Cardiac muscle cell (in vitro differentiated cells and primary cell): ENCODE measurements around the gene HPRT1. TPM values are rescaled to one million over a fixed set of nuclear protein-coding genes. Genes with fewer than 3 reads are reported as not detected.
A peak's percentile ranks its signal among the peaks of the same experiment; 100 is the strongest.

Experiments
- DNase-seq, 2 donors: peaks; one replicate each; pipeline versions ENCODE4 v3.0.0 to v3.0.0-alpha.2; 2010 to 2017; ENCODE audit warnings: low read depth in 1 of 2, low spot score in 1 of 2
- H3K27ac ChIP-seq: fragments of 200-600 bp; sonication (generic); 2 replicates; pipeline ENCODE4 v1.5.1; 2016
- H3K27me3 ChIP-seq: fragments of 200-600 bp; sonication (generic); 2 replicates; pipeline ENCODE4 v1.6.0; 2016; ENCODE audit warnings: control low read depth
- H3K36me3 ChIP-seq: fragments of 200-600 bp; sonication (generic); 2 replicates; pipeline ENCODE4 v1.5.1; 2016; ENCODE audit warnings: control low read depth
- H3K4me1 ChIP-seq: fragments of 200-600 bp; sonication (generic); 2 replicates; pipeline ENCODE4 v1.8.1; 2017; ENCODE audit warnings: low read depth, mild to moderate bottlenecking, mixed run types
- H3K4me3 ChIP-seq: fragments of 200-600 bp; sonication (generic); 2 replicates; pipeline ENCODE4 v1.5.1; 2016; ENCODE audit warnings: mild to moderate bottlenecking
- H3K9me3 ChIP-seq: fragments of 200-600 bp; sonication (generic); 2 replicates; pipeline ENCODE4 v1.5.1; 2017; ENCODE audit warnings: low read depth, mild to moderate bottlenecking, control low read depth
- CTCF ChIP-seq: IDR thresholded peaks from 2 replicates; pipeline ENCODE4 v1.5.1; 2012; ENCODE audit warnings: low read depth, mild to moderate bottlenecking, low read length
- polyA plus RNA-seq: library from polyadenylated mRNA; unstranded; fragments of >200 nt; fragmentation: Nextera tagmentation; extraction: Ambion mirVana; gene quantifications from 2 replicates; pipeline ENCODE4 v1.2.1, GENCODE V29; 2016
- total RNA-seq: library from RNA; depleted of rRNA; stranded (reverse); fragments of >200 nt; gene quantifications from 2 replicates; pipeline ENCODE4 v1.2.3, GENCODE V29; 2016

HPRT1 gene
- total and polyA plus RNA-seq, 2 experiments from 2014 or later = 7.0 to 73.9 TPM

GRCh38 chrX:134476284-134476683 is 16.3 kb downstream of the HPRT1 start:
- TF ChIP-seq CTCF = no peak
- H3K27ac ChIP-seq = no peak overlapping the region
- H3K9me3 ChIP-seq = no peaks in the 10 kb centered on the region
- H3K4me1 ChIP-seq = no peaks in the 10 kb centered on the region
- no peak for DNase-seq
- no peaks in the 10 kb centered on the region for H3K27me3 ChIP-seq
- no peak overlapping the region for H3K4me3 ChIP-seq
- H3K36me3 ChIP-seq = peaks cover 34% of the 10 kb centered on the region

DNA sequence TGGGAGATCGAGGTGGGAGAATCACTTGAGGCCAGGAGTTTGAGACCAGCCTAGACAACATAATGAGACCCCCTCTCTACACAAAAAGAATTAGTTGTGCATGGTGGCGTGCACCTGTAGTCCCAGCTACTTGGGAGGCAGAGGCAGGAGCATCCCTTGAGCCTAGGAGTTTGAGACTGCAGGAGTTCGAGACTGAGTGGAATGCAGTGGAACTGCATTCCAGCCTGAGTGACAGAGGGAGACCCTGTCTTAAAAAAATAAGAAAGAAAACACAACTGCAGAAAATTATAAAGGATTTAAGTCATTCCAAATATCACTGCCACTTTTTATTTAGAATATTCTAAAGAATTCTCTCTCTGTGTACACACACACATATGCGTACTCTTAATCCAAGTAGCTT is 18.4 kb downstream of the HPRT1 start:
- Histone ChIP-seq H3K27me3 (no peaks in the 10 kb centered on the region), H3K9me3 (no peaks in the 10 kb centered on the region), H3K4me3 (no peak overlapping the region), H3K4me1 (no peaks in the 10 kb centered on the region), H3K27ac (no peak overlapping the region), H3K36me3 (peaks cover 34% of the 10 kb centered on the region)
- DNase-seq = no peak
- TF ChIP-seq CTCF = no peak

GRCh38 chrX:134480061-134480460 is 20.1 kb downstream of the HPRT1 start:
- no peaks in the 10 kb centered on the region for H3K9me3 ChIP-seq
- TF ChIP-seq CTCF = no peak
- no peaks in the 10 kb centered on the region for H3K4me1 ChIP-seq
- peaks cover 29% of the 10 kb centered on the region for H3K36me3 ChIP-seq
- no peak overlapping the region for H3K27ac ChIP-seq
- peak in 1 of 2 donors; percentile 28 for DNase-seq
- no peak overlapping the region for H3K4me3 ChIP-seq
- no peaks in the 10 kb centered on the region for H3K27me3 ChIP-seq

- TF ChIP-seq CTCF = no peak
- no peaks in the 10 kb centered on the region for H3K4me1 ChIP-seq
- peaks cover 19% of the 10 kb centered on the region for H3K36me3 ChIP-seq
- no peaks in the 10 kb centered on the region for H3K9me3 ChIP-seq
- no peaks in the 10 kb centered on the region for H3K27me3 ChIP-seq
- no peak for DNase-seq
- no peak overlapping the region for H3K4me3 ChIP-seq
- no peak overlapping the region for H3K27ac ChIP-seq
Measured at GRCh38 chrX:134481339-134481738, 21.4 kb downstream of the HPRT1 start.

GRCh38 chrX:134482371-134482770 is 22.4 kb downstream of the HPRT1 start:
- Histone ChIP-seq H3K9me3 (no peaks in the 10 kb centered on the region), H3K27me3 (no peaks in the 10 kb centered on the region), H3K4me3 (no peak overlapping the region), H3K27ac (no peak overlapping the region), H3K4me1 (peaks cover 4% of the 10 kb centered on the region), H3K36me3 (peaks cover 15% of the 10 kb centered on the region)
- TF ChIP-seq CTCF = no peak
- DNase-seq = no peak

DNA sequence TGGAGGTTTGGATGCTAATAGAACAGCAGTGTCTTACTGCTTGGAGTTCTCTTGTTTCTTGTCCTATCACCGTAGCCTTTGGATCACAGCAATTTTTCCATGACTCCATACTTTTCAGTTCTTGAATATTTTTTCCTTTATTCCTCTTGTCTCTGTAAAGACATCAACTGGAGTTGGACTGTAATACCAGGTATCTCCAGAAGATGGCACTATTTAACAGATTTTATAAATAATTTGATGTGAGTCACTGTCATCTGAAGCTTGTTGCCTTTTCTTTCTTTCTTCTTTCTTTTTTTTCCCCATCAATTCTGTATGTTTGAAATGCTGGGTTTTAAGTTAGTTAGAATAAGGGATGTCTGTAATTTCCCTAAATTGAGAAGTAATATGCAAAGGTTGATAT is 24.1 kb downstream of the HPRT1 start:
- no peak overlapping the region for H3K27ac ChIP-seq
- DNase-seq = peak; percentile 59 to 70
- peak; percentile 39 for TF ChIP-seq CTCF
- peaks cover 4% of the 10 kb centered on the region for H3K4me1 ChIP-seq
- H3K36me3 ChIP-seq = peaks cover 1% of the 10 kb centered on the region
- H3K9me3 ChIP-seq = no peaks in the 10 kb centered on the region
- no peaks in the 10 kb centered on the region for H3K27me3 ChIP-seq
- H3K4me3 ChIP-seq = no peak overlapping the region
